Neuronal stem cell (in vitro differentiated cells): ENCODE results near the gene NRXN3.

Source experiments
- DNase-seq: peaks from one replicate; pipeline ENCODE4 v3.0.0-alpha.2; 2013; ENCODE audit warnings: low spot score
- H2AFZ ChIP-seq: one replicate; pipeline ENCODE4 v1.6.1; 2013; ENCODE audit warnings: mild to moderate bottlenecking, low read length, inconsistent platforms
- H2AK5ac ChIP-seq: 2 replicates; pipeline ENCODE4 v1.6.1; 2013; ENCODE audit warnings: low read depth, mild to moderate bottlenecking, inconsistent platforms, low read length, moderate library complexity, mixed read lengths
- H2BK120ac ChIP-seq: 2 replicates; pipeline ENCODE4 v1.6.1; 2013; ENCODE audit warnings: low read depth, mild to moderate bottlenecking, inconsistent platforms, low read length, moderate library complexity, mixed read lengths
- H2BK12ac ChIP-seq: one replicate; pipeline ENCODE4 v1.6.1; 2013; ENCODE audit warnings: low read length, inconsistent platforms
- H2BK15ac ChIP-seq: 2 replicates; pipeline ENCODE4 v1.6.1; 2013; ENCODE audit warnings: mild to moderate bottlenecking, low read length, inconsistent platforms, mixed read lengths
- H2BK5ac ChIP-seq: one replicate; pipeline ENCODE4 v1.6.1; 2013; ENCODE audit warnings: inconsistent platforms, mild to moderate bottlenecking, low read length, moderate library complexity
- H3K14ac ChIP-seq: one replicate; pipeline ENCODE4 v1.6.1; 2013; ENCODE audit warnings: low read length, inconsistent platforms
- H3K18ac ChIP-seq: 2 replicates; pipeline ENCODE4 v1.6.1; 2013; ENCODE audit warnings: low read length, inconsistent platforms
- H3K23ac ChIP-seq: 2 replicates; pipeline ENCODE4 v1.6.1; 2013; ENCODE audit warnings: low read depth, mild to moderate bottlenecking, mixed read lengths, low read length, inconsistent platforms; ENCODE audit not compliant: poor library complexity
- H3K27ac ChIP-seq: replicated peaks from 3 replicates; pipeline ENCODE4 v1.5.1; 2013; ENCODE audit warnings: low read length, inconsistent platforms
- H3K27me3 ChIP-seq, 3 experiments: 2 replicates each; pipeline ENCODE4 v1.6.1; 2013; ENCODE audit warnings: low read length in 3 of 3, mild to moderate bottlenecking in 2 of 3, inconsistent platforms in 1 of 3, low read depth in 1 of 3, mixed read lengths in 1 of 3, moderate library complexity in 1 of 3; ENCODE audit not compliant: control insufficient read depth in 3 of 3, insufficient read depth in 3 of 3
- H3K36me3 ChIP-seq, 2 donors: replicated peaks in 1 of 2; 2 replicates each; pipeline ENCODE4 v1.6.1; 2013; ENCODE audit warnings: low read length in 2 of 2; ENCODE audit not compliant: control insufficient read depth in 2 of 2, insufficient read depth in 2 of 2
- H3K4ac ChIP-seq: 2 replicates; pipeline ENCODE4 v1.6.1; 2013; ENCODE audit warnings: inconsistent platforms, mild to moderate bottlenecking, low read length, moderate library complexity
- H3K4me1 ChIP-seq, 2 donors: 1 replicate in 1 of 2; 2 replicates in 1 of 2; pipeline ENCODE4 v1.6.1; 2013; ENCODE audit warnings: low read length in 2 of 2, low read depth in 1 of 2; ENCODE audit not compliant: control insufficient read depth in 2 of 2, insufficient read depth in 1 of 2
- H3K4me2 ChIP-seq: one replicate; pipeline ENCODE4 v1.6.1; 2013; ENCODE audit warnings: mild to moderate bottlenecking, low read length, inconsistent platforms; ENCODE audit not compliant: insufficient read depth, poor library complexity, severe bottlenecking
- H3K4me3 ChIP-seq, 2 donors: 2 replicates each; pipeline ENCODE4 v1.5.1; 2013; ENCODE audit warnings: low read length in 2 of 2, mild to moderate bottlenecking in 2 of 2, inconsistent platforms in 1 of 2, moderate library complexity in 1 of 2
- H3K79me1 ChIP-seq: one replicate; pipeline ENCODE4 v1.6.1; 2013; ENCODE audit warnings: low read depth, mild to moderate bottlenecking, inconsistent platforms, low read length, moderate library complexity
- H3K9ac ChIP-seq: one replicate; pipeline ENCODE4 v1.6.1; 2013; ENCODE audit warnings: mild to moderate bottlenecking, low read depth, low read length, inconsistent platforms; ENCODE audit not compliant: poor library complexity
- H3K9me3 ChIP-seq, 2 donors: replicated peaks in 1 of 2; 2 replicates each; pipeline versions ENCODE3 to v1.6.1; 2013; ENCODE audit warnings: low read length in 2 of 2, mild to moderate bottlenecking in 2 of 2, inconsistent platforms in 1 of 2, low read depth in 1 of 2, mixed read lengths in 1 of 2, moderate library complexity in 1 of 2; ENCODE audit not compliant: control insufficient read depth in 2 of 2, insufficient read depth in 1 of 2
- H4K8ac ChIP-seq: one replicate; pipeline ENCODE4 v1.6.1; 2013; ENCODE audit warnings: low read depth, mild to moderate bottlenecking, inconsistent platforms, low read length, moderate library complexity
- H4K91ac ChIP-seq: one replicate; pipeline ENCODE4 v1.6.1; 2013; ENCODE audit warnings: low read length, low read depth, mild to moderate bottlenecking, inconsistent platforms; ENCODE audit not compliant: poor library complexity
- WGBS, 2 donors: extraction: QIAGEN DNeasy Blood & Tissue Kit; methylation state at CpG; one replicate each; pipeline ENCODE4 v1.1.7; 2013; ENCODE audit warnings: missing lambda C conversion rate in 2 of 2, mixed read lengths in 1 of 2; ENCODE audit not compliant: insufficient read length in 2 of 2, insufficient replicate concordance in 1 of 2; ENCODE audit errors: extremely low coverage in 2 of 2; 5-methylcytosine and 5-hydroxymethylcytosine counted together

NRXN3 gene

GRCh38 chr14:79705126-79705894, 1535.1 kb downstream of the NRXN3 start:
- no peak overlapping the region for H2BK12ac ChIP-seq
- no CpG with 5 or more reads among the region's 11 CpGs for WGBS, 2 donors
- no peak overlapping the region for H3K18ac ChIP-seq

DNA sequence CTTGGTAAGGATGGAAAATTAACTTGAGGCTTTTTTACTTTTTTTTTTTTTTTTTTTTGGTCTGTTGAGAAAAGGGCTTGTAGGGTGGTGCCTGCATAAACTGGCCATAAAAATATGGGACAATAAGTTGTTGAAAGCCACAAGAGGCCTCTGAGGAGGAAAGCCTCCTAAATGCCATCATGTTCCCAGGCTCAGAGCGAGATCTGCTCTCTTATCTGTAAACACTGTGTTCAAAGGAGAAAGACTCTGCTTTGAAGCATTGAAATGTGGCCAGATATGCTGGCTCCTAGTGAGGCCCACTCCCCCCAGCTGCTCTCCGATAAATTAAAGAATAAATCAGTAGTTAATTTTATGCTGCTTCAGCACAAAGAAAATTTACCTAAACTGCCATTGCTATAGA, 1536.2 kb downstream of the NRXN3 start:
- no peak overlapping the region for H4K8ac ChIP-seq
- H3K4me2 ChIP-seq = no peak overlapping the region
- no peak overlapping the region for H2BK120ac ChIP-seq
- H3K14ac ChIP-seq = no peak overlapping the region
- no peak overlapping the region for H2BK12ac ChIP-seq
- H3K18ac ChIP-seq = no peak overlapping the region
- H3K4me3 ChIP-seq = no peak overlapping the region
- H3K4me1 ChIP-seq = peaks cover 0 to 4% of the 10 kb centered on the region in 2 donors
- no peak overlapping the region for H2BK5ac ChIP-seq
- no CpG with 5 or more reads among the region's 2 CpGs for WGBS, 2 donors
- no peaks in the 10 kb centered on the region for H3K27me3 ChIP-seq
- H3K79me1 ChIP-seq = no peaks in the 10 kb centered on the region
- no peak overlapping the region for H3K9ac ChIP-seq
- H4K91ac ChIP-seq = no peak overlapping the region
- H2BK15ac ChIP-seq = no peak overlapping the region
- DNase-seq = no peak
- H2AFZ ChIP-seq = no peak overlapping the region
- H3K36me3 ChIP-seq = no peaks in the 10 kb centered on the region
- no peak overlapping the region for H2AK5ac ChIP-seq
- H3K9me3 ChIP-seq = no peaks in the 10 kb centered on the region
- no peak overlapping the region for H3K27ac ChIP-seq
- H3K4ac ChIP-seq = no peak overlapping the region
- no peak overlapping the region for H3K23ac ChIP-seq

More at GRCh38 chr14:79705126-79705894, 1535.1 kb downstream of the NRXN3 start:
- Histone ChIP-seq H3K9me3 (no peaks in the 10 kb centered on the region), H3K27me3 (no peaks in the 10 kb centered on the region), H3K36me3 (no peaks in the 10 kb centered on the region), H4K91ac (no peak overlapping the region), H2BK120ac (no peak overlapping the region), H3K14ac (no peak overlapping the region), H3K4me1 (peaks cover 0 to 3% of the 10 kb centered on the region in 2 donors), H3K23ac (no peak overlapping the region), H2AFZ (no peak overlapping the region), H3K9ac (no peak overlapping the region), H3K4me2 (no peak overlapping the region), H3K79me1 (no peaks in the 10 kb centered on the region), H2BK5ac (no peak overlapping the region), H2BK15ac (no peak overlapping the region), H3K4ac (no peak overlapping the region), H3K27ac (no peak overlapping the region), H3K4me3 (no peak overlapping the region), H2AK5ac (no peak overlapping the region), H4K8ac (no peak overlapping the region)
- DNase-seq = no peak

DNA sequence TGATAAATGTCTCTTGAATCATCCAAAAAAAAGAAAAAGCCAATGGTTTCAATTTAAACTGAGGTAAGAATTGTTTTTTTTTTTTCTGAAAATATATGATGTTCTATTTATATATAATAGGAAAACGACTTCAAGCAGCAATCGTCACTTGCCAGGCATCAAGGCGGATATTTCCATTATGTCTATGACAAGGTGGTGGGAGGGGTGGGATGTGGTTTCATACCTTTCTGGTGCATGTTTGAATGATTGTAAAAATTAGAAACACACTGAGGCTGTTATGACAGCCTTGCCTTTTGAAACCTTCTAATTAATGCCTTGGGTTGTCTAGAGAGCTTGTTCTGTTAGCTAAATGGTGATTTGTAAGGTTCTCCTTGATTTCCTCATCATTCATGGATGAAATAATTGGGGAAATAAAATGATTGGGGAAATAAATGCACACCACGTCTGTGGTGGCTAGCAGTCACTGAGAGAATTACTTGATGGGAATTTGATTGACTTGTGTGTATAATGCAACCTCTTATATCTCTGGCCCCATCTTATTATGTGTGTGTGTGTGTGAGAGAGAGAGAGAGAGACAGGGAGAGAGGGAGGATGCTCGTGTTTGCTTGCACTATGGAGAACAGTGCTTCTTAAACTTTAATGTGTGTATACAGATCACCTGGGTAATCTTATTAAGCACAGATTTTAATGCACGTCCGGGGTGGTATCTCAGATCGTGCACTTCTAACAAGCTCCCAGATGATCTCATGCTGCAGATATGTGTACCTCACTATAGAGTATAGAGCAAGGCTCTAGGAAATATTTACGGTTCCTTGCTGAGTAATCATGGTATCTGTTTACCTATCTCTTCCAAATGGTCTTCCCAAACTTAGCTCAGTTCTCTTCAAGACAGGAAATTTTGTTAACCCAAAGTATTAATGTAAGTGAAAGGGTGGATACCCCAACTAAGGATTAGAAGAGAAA, 1538.5 kb downstream of the NRXN3 start:
- Histone ChIP-seq H3K27me3 (no peaks in the 10 kb centered on the region), H2AK5ac (no peak overlapping the region), H3K79me1 (no peaks in the 10 kb centered on the region), H3K9me3 (no peaks in the 10 kb centered on the region), H2BK120ac (no peak overlapping the region), H3K4me2 (no peak overlapping the region), H3K4me3 (no peak overlapping the region), H3K4me1 (peaks cover 0 to 4% of the 10 kb centered on the region in 2 donors), H4K8ac (no peak overlapping the region), H4K91ac (no peak overlapping the region), H3K27ac (no peak overlapping the region), H2BK12ac (no peak overlapping the region), H3K9ac (no peak overlapping the region), H2BK15ac (no peak overlapping the region), H3K14ac (no peak overlapping the region), H3K23ac (no peak overlapping the region), H3K4ac (no peak overlapping the region), H3K18ac (no peak overlapping the region), H2BK5ac (no peak overlapping the region), H2AFZ (no peak overlapping the region), H3K36me3 (no peaks in the 10 kb centered on the region)
- no peak for DNase-seq
- WGBS, 2 donors = no CpG with 5 or more reads among the region's 9 CpGs

GRCh38 chr14:79709573-79709972, 1539.4 kb downstream of the NRXN3 start:
- no peak overlapping the region for H3K18ac ChIP-seq
- no peak overlapping the region for H2BK120ac ChIP-seq
- no peak overlapping the region for H2BK12ac ChIP-seq
- no peaks in the 10 kb centered on the region for H3K79me1 ChIP-seq
- no peak overlapping the region for H2BK15ac ChIP-seq
- H3K9me3 ChIP-seq = no peaks in the 10 kb centered on the region
- no peak overlapping the region for H4K8ac ChIP-seq
- no peak overlapping the region for H2AK5ac ChIP-seq
- no peak overlapping the region for H3K4me3 ChIP-seq
- no peak overlapping the region for H3K27ac ChIP-seq
- no peaks in the 10 kb centered on the region for H3K36me3 ChIP-seq
- H3K14ac ChIP-seq = no peak overlapping the region
- peaks cover 0 to 4% of the 10 kb centered on the region in 2 donors for H3K4me1 ChIP-seq
- H3K27me3 ChIP-seq = no peaks in the 10 kb centered on the region
- no CpG with 5 or more reads among the region's 3 CpGs for WGBS, 2 donors
- no peak overlapping the region for H3K4me2 ChIP-seq
- no peak overlapping the region for H4K91ac ChIP-seq
- no peak overlapping the region for H3K23ac ChIP-seq
- H3K9ac ChIP-seq = no peak overlapping the region
- no peak overlapping the region for H3K4ac ChIP-seq
- H2AFZ ChIP-seq = no peak overlapping the region
- no peak for DNase-seq
- H2BK5ac ChIP-seq = no peak overlapping the region
